K562 (cell line): ENCODE results near the gene GATM.

Source experiments
- AFF1 ChIP-seq, 2 experiments: fragments of 450-650 bp; IDR thresholded peaks; 2 replicates each; pipeline ENCODE4 v1.6.1; 2018; ENCODE audit warnings: mild to moderate bottlenecking in 2 of 2, low read depth in 1 of 2; ENCODE audit not compliant: partially characterized antibody in 2 of 2
- EZH2 ChIP-seq: IDR thresholded peaks from 2 replicates; pipeline ENCODE4 v1.6.1; 2012; ENCODE audit warnings: low read depth, mild to moderate bottlenecking, inconsistent platforms, low read length, borderline replicate concordance
- FOXM1 ChIP-seq, 2 experiments: fragments of 450-650 bp in 1 of 2; sonication (generic) in 1 of 2; formaldehyde crosslinking in 1 of 2; IDR thresholded peaks; 2 replicates each; pipeline versions ENCODE4 v1.6.1 to v1.9.0; 2017 to 2022; ENCODE audit warnings: low read depth in 2 of 2, mild to moderate bottlenecking in 2 of 2, missing genetic modification reagents in 1 of 2, moderate library complexity in 1 of 2
- MAFK ChIP-seq: IDR thresholded peaks from 2 replicates; pipeline ENCODE4 v1.6.1; 2011; ENCODE audit warnings: low read length, improper control_type of control experiment
- MITF ChIP-seq: IDR thresholded peaks from 2 replicates; pipeline ENCODE4 v1.6.1; 2014; ENCODE audit warnings: antibody characterized with exemption
- MXI1 ChIP-seq: IDR thresholded peaks from 2 replicates; pipeline ENCODE4 v1.6.1; 2011; ENCODE audit warnings: low read depth, mild to moderate bottlenecking, improper control_type of control experiment, low read length
- NCOA2 ChIP-seq, 2 experiments: fragments of 450-650 bp; IDR thresholded peaks; 2 replicates each; pipeline ENCODE4 v1.6.1; 2018; ENCODE audit warnings: mild to moderate bottlenecking in 2 of 2, moderate library complexity in 1 of 2; ENCODE audit not compliant: partially characterized antibody in 2 of 2
- PHF20 ChIP-seq: fragments of 450-650 bp; IDR thresholded peaks from 2 replicates; pipeline ENCODE4 v1.6.1; 2018; ENCODE audit not compliant: partially characterized antibody
- POLR2AphosphoS5 ChIP-seq: IDR thresholded peaks from 2 replicates; pipeline ENCODE4 v1.6.1; 2011; ENCODE audit warnings: mild to moderate bottlenecking, low read depth, low read length, moderate library complexity; ENCODE audit not compliant: control insufficient read depth, insufficient read depth
- PREB ChIP-seq: sonication (generic); formaldehyde crosslinking; IDR thresholded peaks from 2 replicates; pipeline ENCODE4 v1.8.1; 2023; ENCODE audit warnings: mild to moderate bottlenecking, missing genetic modification reagents
- RCOR1 ChIP-seq, 2 experiments: IDR thresholded peaks; 2 replicates each; pipeline ENCODE4 v1.6.1; 2012; ENCODE audit warnings: low read depth in 2 of 2, low read length in 2 of 2, borderline replicate concordance in 1 of 2, improper control_type of control experiment in 1 of 2
- STAT6 ChIP-seq: sonication (generic); formaldehyde crosslinking; IDR thresholded peaks from 2 replicates; pipeline ENCODE4 v1.8.1; 2023; ENCODE audit warnings: mild to moderate bottlenecking, missing genetic modification reagents
- TAF1 ChIP-seq: IDR thresholded peaks from 2 replicates; pipeline ENCODE4 v1.6.1; 2011; ENCODE audit warnings: mild to moderate bottlenecking, low read length, moderate library complexity; ENCODE audit not compliant: insufficient read depth, control insufficient read depth, severe bottlenecking; ENCODE audit errors: extremely low read depth
- YY1 ChIP-seq, 3 experiments: IDR thresholded peaks; 2 replicates each; pipeline ENCODE4 v1.6.1; 2011; ENCODE audit warnings: low read length in 2 of 3, mild to moderate bottlenecking in 2 of 3, moderate library complexity in 2 of 3, borderline replicate concordance in 1 of 3, control low read depth in 1 of 3, low read depth in 1 of 3; ENCODE audit not compliant: insufficient read depth in 3 of 3, insufficient replicate concordance in 2 of 3, control insufficient read depth in 1 of 3, insufficient read length in 1 of 3; ENCODE audit errors: extremely low read depth in 1 of 3

GRCh38 chr15:45361878-45362277, 16.5 kb downstream of the GATM start:
- TF ChIP-seq PHF20 = no peak
- no peak for TF ChIP-seq TAF1
- no peak for TF ChIP-seq STAT6 (CRISPR knock-in tag)
- no peak for TF ChIP-seq FOXM1 (IDR thresholded peaks at IDR 0.05; ENCODE audit: low read depth)
- no peak for TF ChIP-seq FOXM1 (CRISPR knock-in tag; IDR thresholded peaks at IDR 0.05; ENCODE audit: low read depth)
- no peak for TF ChIP-seq RCOR1 (IDR thresholded peaks at IDR 0.05; ENCODE audit: borderline replicate concordance in 1 of 2, low read depth in 2 of 2, low read length in 2 of 2)
- no peak for TF ChIP-seq NCOA2 (IDR thresholded peaks at IDR 0.05; ENCODE audit: partially characterized antibody in 2 of 2)
- no peak for TF ChIP-seq EZH2
- TF ChIP-seq MITF = no peak
- no peak for TF ChIP-seq PREB (CRISPR knock-in tag)
- no peak for TF ChIP-seq AFF1 (IDR thresholded peaks at IDR 0.05; ENCODE audit: low read depth in 1 of 2, partially characterized antibody in 2 of 2)
- TF ChIP-seq MAFK = no peak
- TF ChIP-seq YY1 (IDR thresholded peaks at IDR 0.05; ENCODE audit: borderline replicate concordance in 1 of 3, control insufficient read depth in 1 of 3, extremely low read depth in 1 of 3, insufficient read depth in 3 of 3, insufficient read length in 1 of 3, insufficient replicate concordance in 2 of 3, low read depth in 1 of 3, low read length in 2 of 3) = no peak
- TF ChIP-seq MXI1 = no peak
- TF ChIP-seq POLR2AphosphoS5 = no peak
